IMR-90 (cell line): ENCODE data around the gene TUBGCP3.

Experiments
- CEBPB ChIP-seq: IDR thresholded peaks from 2 replicates; pipeline ENCODE4 v1.6.1; 2012; ENCODE audit warnings: low read depth, low read length, improper control_type of control experiment
- CTCF ChIP-seq: conservative IDR thresholded peaks from 2 replicates; pipeline ENCODE4 v1.5.1; 2012; ENCODE audit warnings: mild to moderate bottlenecking, low read depth, low read length, improper control_type of control experiment
- ELK1 ChIP-seq: fragments of 150-350 bp; IDR thresholded peaks from 2 replicates; pipeline ENCODE4 v1.6.1; 2016; ENCODE audit warnings: low read depth, mild to moderate bottlenecking, low read length, moderate library complexity, borderline replicate concordance
- MAFK ChIP-seq: IDR thresholded peaks from 2 replicates; pipeline ENCODE4 v1.6.1; 2012; ENCODE audit warnings: low read depth, low read length, improper control_type of control experiment
- MAZ ChIP-seq: IDR thresholded peaks from 2 replicates; pipeline ENCODE4 v1.6.1; 2012; ENCODE audit warnings: low read depth, mild to moderate bottlenecking, low read length, improper control_type of control experiment, moderate library complexity, borderline replicate concordance
- POLR2A ChIP-seq: IDR thresholded peaks from 2 replicates; pipeline ENCODE4 v1.6.1; 2012; ENCODE audit warnings: mild to moderate bottlenecking, low read depth, low read length
- RCOR1 ChIP-seq: IDR thresholded peaks from 2 replicates; pipeline ENCODE4 v1.6.1; 2012; ENCODE audit warnings: mild to moderate bottlenecking, low read length, improper control_type of control experiment; ENCODE audit not compliant: insufficient replicate concordance
- RFX5 ChIP-seq: IDR thresholded peaks from 2 replicates; pipeline ENCODE4 v1.8.0; 2012; ENCODE audit warnings: low read depth, mild to moderate bottlenecking, low read length, moderate library complexity
- SMC3 ChIP-seq: fragments of 150-350 bp; IDR thresholded peaks from 2 replicates; pipeline ENCODE4 v1.6.1; 2016; ENCODE audit warnings: low read depth, mild to moderate bottlenecking, antibody characterized with exemption, low read length, moderate library complexity
- USF2 ChIP-seq: fragments of 150-350 bp; IDR thresholded peaks from 2 replicates; pipeline ENCODE4 v1.6.1; 2017; ENCODE audit warnings: mild to moderate bottlenecking, antibody characterized with exemption, low read length, low read depth

GRCh38 chr13:112545856-112546255 is 42.1 kb downstream of the TUBGCP3 start:
- TF ChIP-seq RCOR1 = no peak
- no peak for TF ChIP-seq POLR2A
- TF ChIP-seq MAZ = no peak
- no peak for TF ChIP-seq SMC3
- TF ChIP-seq CEBPB = peak; percentile 48; the same call in 1 of the 2 replicates
- TF ChIP-seq CTCF = no peak
- no peak for TF ChIP-seq ELK1
- TF ChIP-seq USF2 = no peak
- TF ChIP-seq MAFK = no peak
- no peak for TF ChIP-seq RFX5
